Neural cell (in vitro differentiated cells): Measurements from ENCODE around the gene MYPOP.

ENCODE experiments used
- EZH2 ChIP-seq: fragments of 200-600, 300-800 bp; shearing (Covaris generic), sonication (generic); IDR thresholded peaks from 2 replicates; pipeline ENCODE4 v1.6.1; 2014; ENCODE audit warnings: antibody characterized with exemption, low read length, borderline replicate concordance, mild to moderate bottlenecking; ENCODE audit not compliant: insufficient read depth, poor library complexity, severe bottlenecking
- POLR2AphosphoS5 ChIP-seq: IDR thresholded peaks from 2 replicates; pipeline ENCODE4 v1.6.1; 2012
- RAD21 ChIP-seq: fragments of 450-650 bp; conservative IDR thresholded peaks from 2 replicates; pipeline ENCODE4 v1.6.1; 2014; ENCODE audit warnings: antibody characterized with exemption, mild to moderate bottlenecking, moderate library complexity
- SMC3 ChIP-seq: fragments of 450-650 bp; conservative IDR thresholded peaks from 2 replicates; pipeline ENCODE4 v1.6.1; 2014; ENCODE audit warnings: antibody characterized with exemption, mild to moderate bottlenecking, moderate library complexity; ENCODE audit not compliant: poor library complexity
- TF ChIP-seq, protein P1 (sequence below): fragments of 450-650 bp; IDR thresholded peaks from 2 replicates; pipeline ENCODE4 v1.5.1; 2014; ENCODE audit warnings: antibody characterized with exemption, mild to moderate bottlenecking, moderate library complexity; ENCODE audit not compliant: poor library complexity, severe bottlenecking

DNA sequence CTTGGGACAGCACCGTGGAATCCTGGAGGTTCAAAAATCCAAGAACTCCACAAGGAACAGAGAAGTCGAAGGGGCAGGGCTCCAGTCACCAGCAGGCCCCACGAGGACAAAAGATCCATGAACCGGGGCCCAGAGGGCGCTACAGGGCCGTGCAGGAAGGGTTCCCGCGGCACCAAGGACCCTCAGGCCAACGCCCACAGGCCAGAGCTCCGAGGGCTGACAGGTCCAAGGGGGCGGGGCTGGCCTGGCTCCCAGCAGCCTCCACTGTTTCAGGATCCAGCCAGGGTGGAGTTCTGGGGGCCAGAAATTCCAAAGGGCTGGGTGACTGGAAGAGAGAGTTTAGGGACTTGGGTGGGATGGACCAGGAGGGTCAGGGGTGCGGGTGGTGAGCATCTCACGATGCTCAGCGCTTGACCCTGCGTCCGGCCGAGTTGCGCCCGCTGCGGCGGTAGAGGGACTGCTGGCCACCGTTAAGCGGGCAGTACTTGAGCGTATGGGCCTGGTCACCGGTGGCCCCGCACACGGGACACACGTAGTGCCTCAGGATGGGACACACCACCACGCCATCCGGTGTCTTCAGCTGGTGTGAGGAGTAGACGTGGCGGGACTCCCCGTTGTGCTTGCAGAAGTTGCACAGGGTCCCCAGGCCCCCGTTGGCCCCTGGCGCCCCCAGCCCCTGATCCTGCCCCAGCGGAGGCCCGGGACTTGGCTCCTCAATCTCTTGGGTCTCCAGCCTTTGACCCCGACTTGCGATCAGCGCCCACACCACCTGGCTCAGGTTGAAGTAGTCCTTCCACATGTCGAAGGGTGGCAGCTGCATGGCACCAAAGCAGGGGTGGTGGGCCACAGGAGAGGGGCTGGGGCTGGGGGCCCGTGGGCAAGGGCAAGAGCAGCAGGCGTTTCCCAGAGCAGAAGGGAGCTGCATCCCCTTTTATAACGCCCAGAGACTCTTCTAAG, 11.7 kb upstream of the MYPOP start, which contains the start of gene NANOS2:
- TF ChIP-seq SMC3, result no peak
- TF ChIP-seq, protein P1, sequence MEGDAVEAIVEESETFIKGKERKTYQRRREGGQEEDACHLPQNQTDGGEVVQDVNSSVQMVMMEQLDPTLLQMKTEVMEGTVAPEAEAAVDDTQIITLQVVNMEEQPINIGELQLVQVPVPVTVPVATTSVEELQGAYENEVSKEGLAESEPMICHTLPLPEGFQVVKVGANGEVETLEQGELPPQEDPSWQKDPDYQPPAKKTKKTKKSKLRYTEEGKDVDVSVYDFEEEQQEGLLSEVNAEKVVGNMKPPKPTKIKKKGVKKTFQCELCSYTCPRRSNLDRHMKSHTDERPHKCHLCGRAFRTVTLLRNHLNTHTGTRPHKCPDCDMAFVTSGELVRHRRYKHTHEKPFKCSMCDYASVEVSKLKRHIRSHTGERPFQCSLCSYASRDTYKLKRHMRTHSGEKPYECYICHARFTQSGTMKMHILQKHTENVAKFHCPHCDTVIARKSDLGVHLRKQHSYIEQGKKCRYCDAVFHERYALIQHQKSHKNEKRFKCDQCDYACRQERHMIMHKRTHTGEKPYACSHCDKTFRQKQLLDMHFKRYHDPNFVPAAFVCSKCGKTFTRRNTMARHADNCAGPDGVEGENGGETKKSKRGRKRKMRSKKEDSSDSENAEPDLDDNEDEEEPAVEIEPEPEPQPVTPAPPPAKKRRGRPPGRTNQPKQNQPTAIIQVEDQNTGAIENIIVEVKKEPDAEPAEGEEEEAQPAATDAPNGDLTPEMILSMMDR, result no peak
- no peak for TF ChIP-seq EZH2
- TF ChIP-seq RAD21, result no peak
- no peak for TF ChIP-seq POLR2AphosphoS5
